Cerebellar cortex (tissue), 1 donor: ENCODE results near the gene RAB6B.

ENCODE experiments used
- DNase-seq: peaks from one replicate; pipeline ENCODE4 v3.0.0-alpha.2; 2015; ENCODE audit warnings: low spot score

The RAB6B gene

GRCh38 chr3:133836497-133837158 lies 59.1 kb downstream of the RAB6B start:
- DNase-seq, result no peak

DNA sequence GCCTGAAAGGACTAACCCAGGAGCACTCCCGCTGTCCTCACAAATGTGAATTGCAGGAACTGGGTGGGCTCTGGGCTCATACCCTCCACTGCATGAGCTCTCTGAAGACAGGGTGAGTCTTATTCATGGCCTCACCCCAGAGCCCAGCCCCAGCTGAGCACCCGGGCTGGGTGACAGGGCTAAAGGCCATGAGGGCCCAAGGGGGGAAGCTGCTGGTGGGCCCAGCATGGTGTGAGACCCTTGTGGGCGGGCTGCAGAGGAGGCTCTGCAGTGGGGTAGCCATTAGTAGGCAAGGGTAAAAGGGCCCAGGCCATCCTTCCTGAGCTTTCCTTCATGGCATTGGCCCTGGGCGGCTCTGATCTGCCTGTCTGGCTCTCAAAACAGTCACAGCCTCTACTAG lies 59.7 kb downstream of the RAB6B start:
- DNase-seq, result no peak

- DNase-seq, result no peak
Observed at GRCh38 chr3:133835418-133835743, 60.3 kb downstream of the RAB6B start.

DNA sequence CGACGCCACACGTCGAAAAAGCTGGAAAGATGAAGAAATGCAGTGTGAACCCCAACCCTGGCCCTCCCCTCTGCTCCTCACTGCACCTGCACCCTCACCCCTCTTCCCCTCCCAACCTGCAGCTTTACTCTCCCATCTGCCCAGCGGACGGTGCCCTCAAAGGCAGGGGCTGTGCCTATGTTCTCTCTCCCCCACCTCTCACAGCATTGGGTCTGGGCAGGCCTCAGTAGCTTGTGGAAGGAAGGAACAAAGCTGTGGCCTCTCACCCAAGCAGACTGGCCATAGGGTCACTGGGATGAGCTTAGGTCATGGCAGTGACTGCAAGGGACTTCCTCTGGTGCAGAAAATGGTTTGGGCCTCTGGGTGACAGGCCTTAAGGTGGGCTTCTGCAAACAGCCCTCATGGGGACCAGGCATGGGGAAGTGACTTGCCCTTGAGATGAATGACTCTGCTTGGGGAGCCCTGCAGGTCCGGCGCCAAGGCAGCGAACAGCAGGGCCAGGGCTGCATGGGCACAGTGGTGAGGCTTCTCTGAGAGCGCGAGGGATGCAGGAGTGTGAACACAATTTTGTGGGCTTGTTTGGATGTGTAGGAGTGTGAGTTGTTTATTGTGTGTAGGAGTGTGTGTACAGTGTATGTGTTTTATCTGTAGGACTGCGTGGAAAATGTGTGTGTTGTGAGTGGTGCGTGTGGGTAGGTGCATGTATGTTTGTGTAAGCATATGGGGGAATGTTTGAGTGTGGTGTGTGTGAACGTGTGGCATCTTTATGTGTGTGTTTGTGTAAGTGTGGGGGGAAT lies 60.9 kb downstream of the RAB6B start:
- DNase-seq, result no peak

- DNase-seq, result no peak
Observed at GRCh38 chr3:133833880-133834620, 61.6 kb downstream of the RAB6B start.

GRCh38 chr3:133833267-133833666 lies 62.4 kb downstream of the RAB6B start:
- no peak for DNase-seq

GRCh38 chr3:133832802-133833144 lies 62.9 kb downstream of the RAB6B start:
- no peak for DNase-seq

- no peak for DNase-seq
Observed at GRCh38 chr3:133831966-133832801, 63.5 kb downstream of the RAB6B start.

GRCh38 chr3:133830071-133830470 lies 65.6 kb downstream of the RAB6B start:
- no peak for DNase-seq

DNA sequence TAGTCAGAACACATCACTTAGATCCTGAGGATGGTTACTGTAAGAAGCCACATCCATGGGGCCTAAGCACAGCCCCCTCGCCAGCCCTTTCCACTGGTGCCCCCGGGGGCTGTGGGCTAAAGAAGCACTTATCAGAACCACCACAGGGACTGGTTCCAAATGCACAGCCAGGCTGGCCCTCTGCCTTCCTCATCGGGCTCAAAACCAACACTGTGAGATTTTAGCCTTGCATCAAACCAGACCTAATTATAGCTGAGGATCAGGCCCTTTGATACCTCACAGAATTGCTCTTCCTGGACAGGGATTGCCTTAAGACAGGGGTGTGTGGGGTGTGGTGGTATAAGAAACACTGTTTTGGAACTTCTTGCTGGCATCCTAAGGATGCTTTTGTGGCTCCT lies 66.4 kb downstream of the RAB6B start:
- peak; percentile 79 for DNase-seq

DNA sequence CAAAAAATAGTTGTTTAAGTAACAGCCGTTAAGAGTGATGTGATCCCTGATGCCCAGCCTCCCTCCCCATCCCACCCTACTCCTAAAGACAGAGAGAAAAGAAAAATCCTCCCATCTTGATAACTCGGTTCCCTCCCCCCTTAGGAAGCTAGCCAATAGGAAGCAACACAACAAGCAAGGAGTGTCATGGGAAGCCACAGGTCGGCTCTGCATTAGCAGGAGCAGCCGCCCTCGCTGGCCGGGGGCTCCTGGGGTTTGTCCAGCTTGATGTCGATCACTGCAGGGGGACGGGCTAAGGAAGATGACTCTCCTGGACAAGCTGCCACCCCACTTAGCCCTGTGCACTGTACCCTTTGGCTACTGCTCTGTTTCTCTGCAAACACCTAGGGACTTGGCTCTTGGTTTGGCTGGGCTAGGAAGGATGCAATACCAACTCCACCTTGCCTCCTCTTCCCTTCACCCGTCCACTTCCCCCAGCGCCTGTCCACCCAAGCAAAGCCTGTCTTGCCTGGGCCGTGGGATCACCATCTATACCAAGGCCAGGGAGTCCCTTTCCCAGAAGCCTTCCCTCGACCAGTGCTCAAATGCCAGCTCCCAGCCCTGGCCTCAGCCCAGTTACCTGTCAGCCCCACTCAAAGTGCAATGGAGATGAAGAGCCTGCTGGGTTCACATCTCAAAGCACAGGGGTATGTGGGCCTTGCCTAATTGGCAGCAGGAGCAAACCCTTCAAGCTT lies 66.9 kb downstream of the RAB6B start:
- DNase-seq, result peak; percentile 82

DNA sequence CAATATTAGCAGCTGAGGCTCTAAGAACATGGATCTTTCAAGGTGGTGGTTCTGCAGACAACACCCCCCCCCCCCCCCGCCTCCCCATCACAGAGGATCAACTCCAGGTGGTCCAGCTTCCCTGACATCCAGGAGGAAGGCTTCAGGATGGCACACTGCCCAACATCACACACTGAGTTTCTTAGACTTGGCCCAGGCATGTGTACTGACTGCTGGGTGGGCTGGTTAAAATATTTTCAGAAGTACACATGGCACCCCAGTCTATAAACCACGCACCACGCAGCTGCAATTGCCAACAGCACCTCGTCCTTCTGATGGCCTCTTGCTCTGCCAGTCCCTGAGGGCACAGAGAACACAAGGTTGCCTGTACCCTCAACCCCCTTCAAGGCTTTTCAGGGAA lies 68.0 kb downstream of the RAB6B start:
- DNase-seq, result no peak

GRCh38 chr3:133827136-133827535 lies 68.5 kb downstream of the RAB6B start:
- DNase-seq, result peak; percentile 92

DNA sequence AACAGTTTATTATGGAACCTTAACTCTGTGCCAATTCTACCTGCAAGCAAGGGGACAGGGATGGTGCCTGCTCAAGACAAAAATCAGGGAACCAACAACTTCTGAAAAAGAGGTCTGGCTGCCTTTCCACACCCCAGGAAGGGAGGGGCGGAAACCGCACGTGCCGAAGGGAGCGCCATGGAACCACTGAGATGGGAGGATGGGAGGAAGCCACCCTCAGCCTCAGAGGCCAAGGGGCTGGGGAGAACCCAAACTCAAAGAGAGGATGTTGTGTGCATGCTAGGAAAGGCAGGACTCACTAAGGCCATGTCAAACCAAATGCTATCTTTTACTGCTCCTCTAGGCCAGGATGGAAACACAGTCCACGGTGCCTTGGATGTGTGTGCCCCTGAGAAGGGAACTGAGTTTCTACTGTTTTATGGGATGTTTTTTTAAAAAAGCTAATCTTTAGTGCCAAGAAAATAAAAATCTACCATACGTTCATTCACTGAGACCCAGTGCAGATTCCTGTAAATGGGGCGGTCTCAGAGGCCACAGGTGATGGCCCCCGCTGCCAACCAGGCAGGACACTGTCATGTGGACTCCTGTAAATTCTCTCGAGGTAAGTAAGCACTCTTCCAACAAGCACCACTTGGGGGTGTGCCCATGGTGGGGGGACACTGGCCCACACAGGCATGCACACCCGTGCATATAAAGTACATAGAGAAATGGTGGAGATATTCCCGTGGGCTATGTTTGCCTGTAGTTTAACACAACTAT lies 69.5 kb downstream of the RAB6B start:
- DNase-seq, result no peak

DNA sequence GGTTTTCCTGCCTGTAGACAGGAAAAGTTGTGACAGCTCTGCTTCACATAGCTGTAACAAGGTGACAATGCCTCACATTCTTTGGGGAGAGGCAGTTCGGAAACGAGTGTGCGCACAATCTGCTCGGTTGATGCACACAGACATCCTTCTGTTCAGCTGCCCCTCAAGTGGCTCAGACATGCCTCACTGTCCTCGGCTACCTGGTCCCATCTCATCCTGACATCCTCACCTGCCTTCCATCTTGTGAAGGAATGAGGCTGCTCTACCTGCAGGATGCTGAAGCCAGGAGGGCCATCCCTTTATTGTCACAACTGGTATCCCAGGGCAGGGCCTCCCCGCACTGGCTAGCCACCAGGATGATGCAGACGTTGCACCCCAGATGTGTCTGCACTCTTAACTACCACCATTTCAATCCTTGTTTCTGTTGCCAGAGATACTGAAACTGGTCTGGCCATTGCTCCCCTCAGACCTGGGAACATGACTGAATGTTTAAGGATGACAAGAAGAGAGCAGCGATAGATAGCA lies 70.7 kb downstream of the RAB6B start:
- DNase-seq, result no peak

DNA sequence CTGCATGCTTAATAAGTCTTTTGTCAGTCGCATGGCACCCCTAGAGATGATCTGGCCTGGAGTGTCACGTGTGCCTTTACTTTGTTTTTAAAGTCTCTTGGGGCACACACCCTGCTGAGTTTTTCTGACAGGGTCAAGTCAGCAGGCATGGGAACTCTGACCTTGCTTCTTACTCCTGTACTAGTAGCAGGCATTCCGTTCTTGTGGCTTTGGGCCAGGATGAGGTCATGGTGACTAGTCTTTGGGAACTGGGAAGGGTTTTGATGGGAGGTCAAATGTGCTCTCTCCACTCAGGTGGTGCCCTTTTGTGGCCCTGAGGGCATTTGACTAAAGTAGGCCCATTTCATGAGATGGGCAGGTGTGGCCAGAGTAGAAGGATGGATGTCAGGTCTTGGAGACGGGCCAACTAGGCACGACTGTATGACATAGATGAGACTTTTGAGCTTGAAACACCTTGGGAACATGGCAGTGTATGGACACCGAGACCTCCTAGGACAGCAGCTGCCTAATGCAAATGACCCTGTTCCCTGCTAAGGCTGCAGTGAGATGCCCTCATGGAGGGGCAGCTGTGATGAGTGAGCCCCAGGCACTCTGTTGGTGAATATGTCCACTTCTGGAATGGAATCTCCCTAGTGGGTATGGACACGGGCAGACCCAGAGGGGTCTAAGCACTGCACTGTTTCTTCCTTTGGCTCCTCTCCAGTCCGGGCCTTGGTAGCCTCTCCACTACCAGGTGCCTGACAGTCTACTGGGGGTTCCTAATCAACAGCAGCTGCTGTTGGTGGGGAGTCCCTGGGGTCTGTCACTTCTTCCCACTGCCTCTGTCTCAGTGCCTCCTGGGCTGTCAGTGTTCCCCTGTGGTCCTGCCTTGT lies 73.7 kb downstream of the RAB6B start:
- DNase-seq, result no peak

GRCh38 chr3:133820889-133821675 lies 74.6 kb downstream of the RAB6B start:
- DNase-seq, result no peak

- no peak for DNase-seq
Observed at GRCh38 chr3:133820129-133820528, 75.6 kb downstream of the RAB6B start.

GRCh38 chr3:133815386-133815785 lies 80.3 kb downstream of the RAB6B start:
- DNase-seq, result no peak
